ENCODE data around the gene ATRN.

- TF ChIP-seq, protein P1, sequence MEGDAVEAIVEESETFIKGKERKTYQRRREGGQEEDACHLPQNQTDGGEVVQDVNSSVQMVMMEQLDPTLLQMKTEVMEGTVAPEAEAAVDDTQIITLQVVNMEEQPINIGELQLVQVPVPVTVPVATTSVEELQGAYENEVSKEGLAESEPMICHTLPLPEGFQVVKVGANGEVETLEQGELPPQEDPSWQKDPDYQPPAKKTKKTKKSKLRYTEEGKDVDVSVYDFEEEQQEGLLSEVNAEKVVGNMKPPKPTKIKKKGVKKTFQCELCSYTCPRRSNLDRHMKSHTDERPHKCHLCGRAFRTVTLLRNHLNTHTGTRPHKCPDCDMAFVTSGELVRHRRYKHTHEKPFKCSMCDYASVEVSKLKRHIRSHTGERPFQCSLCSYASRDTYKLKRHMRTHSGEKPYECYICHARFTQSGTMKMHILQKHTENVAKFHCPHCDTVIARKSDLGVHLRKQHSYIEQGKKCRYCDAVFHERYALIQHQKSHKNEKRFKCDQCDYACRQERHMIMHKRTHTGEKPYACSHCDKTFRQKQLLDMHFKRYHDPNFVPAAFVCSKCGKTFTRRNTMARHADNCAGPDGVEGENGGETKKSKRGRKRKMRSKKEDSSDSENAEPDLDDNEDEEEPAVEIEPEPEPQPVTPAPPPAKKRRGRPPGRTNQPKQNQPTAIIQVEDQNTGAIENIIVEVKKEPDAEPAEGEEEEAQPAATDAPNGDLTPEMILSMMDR (IDR thresholded peaks at IDR 0.05), result no peak
- TF ChIP-seq POLR2A (IDR thresholded peaks at IDR 0.05) (no peak), POLR2AphosphoS5 (IDR thresholded peaks at IDR 0.05) (no peak), EP300 (IDR thresholded peaks at IDR 0.05) (no peak)
Observed at GRCh38 chr20:3667434-3668037, 196.7 kb downstream of the ATRN start.

Data from stomach (tissue), 4 donors.